H1 (cell line): ENCODE measurements around the gene TXNDC2. TPM values are rescaled to one million over a fixed set of nuclear protein-coding genes. Genes with fewer than 3 reads are reported as not detected.

Source experiments
- CTCF ChIA-PET: fragments of 300-600 bp; sonication (Branson Sonifier 250); formaldehyde crosslinking; loops from one replicate; lab custom pipeline; 2021; ENCODE audit not compliant: partially characterized antibody; lab: Charles Lee
- POLR2A ChIA-PET: fragments of 300-600 bp; sonication (Branson Sonifier 250); formaldehyde crosslinking; loops from one replicate; lab custom pipeline; 2021; ENCODE audit warnings: inconsistent platforms; ENCODE audit not compliant: partially characterized antibody; lab: Charles Lee
- DNase-seq, 2 experiments: peaks; one replicate each; pipeline versions ENCODE4 v3.0.0 to v3.0.0-alpha.2; 2010 to 2022; ENCODE audit warnings: low spot score in 2 of 2, low read depth in 1 of 2, mixed read lengths in 1 of 2
- FAIRE-seq: peaks from 2 replicates; lab custom pipeline; 2011; peaks lifted over from hg19 to GRCh38; lab: Jason Lieb, UNC
- H2AFZ ChIP-seq: 2 replicates; pipeline ENCODE4 v1.8.1; 2012; ENCODE audit warnings: low read length, inconsistent platforms
- H2AK5ac ChIP-seq: 2 replicates; pipeline ENCODE4 v1.6.1; 2013; ENCODE audit warnings: low read depth, low read length
- H2BK120ac ChIP-seq: replicated peaks from 2 replicates; pipeline ENCODE3; 2013; ENCODE audit warnings: low read depth, low read length, inconsistent platforms
- H2BK12ac ChIP-seq: 2 replicates; pipeline ENCODE4 v1.6.1; 2013; ENCODE audit warnings: low read depth, low read length
- H2BK15ac ChIP-seq: 2 replicates; pipeline ENCODE4 v1.6.1; 2013; ENCODE audit warnings: low read length
- H2BK20ac ChIP-seq: 2 replicates; pipeline ENCODE4 v1.6.1; 2013; ENCODE audit warnings: low read length
- H2BK5ac ChIP-seq: 2 replicates; pipeline ENCODE4 v1.6.1; 2013; ENCODE audit warnings: low read depth, low read length
- H3K14ac ChIP-seq: 2 replicates; pipeline ENCODE4 v1.6.1; 2013; ENCODE audit warnings: inconsistent platforms; ENCODE audit not compliant: insufficient read length
- H3K18ac ChIP-seq: 2 replicates; pipeline ENCODE4 v1.6.1; 2013; ENCODE audit warnings: low read length; ENCODE audit errors: extremely low read depth
- H3K23ac ChIP-seq: 2 replicates; pipeline ENCODE4 v1.6.1; 2013; ENCODE audit warnings: inconsistent platforms; ENCODE audit not compliant: insufficient read length
- H3K23me2 ChIP-seq: 2 replicates; pipeline ENCODE4 v1.6.1; 2013; ENCODE audit warnings: low read depth, low read length
- H3K27ac ChIP-seq: 2 replicates; pipeline ENCODE4 v1.6.1; 2011; ENCODE audit warnings: low read depth, low read length, inconsistent platforms
- H3K27me3 ChIP-seq, 4 experiments: replicated peaks in 1 of 4; 1 replicate in 1 of 4; 2 replicates in 3 of 4; pipeline versions ENCODE4 v1.6.1 to v1.8.1; 2011 to 2013; ENCODE audit warnings: low read length in 3 of 4, mild to moderate bottlenecking in 3 of 4, inconsistent platforms in 2 of 4, mixed read lengths in 2 of 4, moderate library complexity in 1 of 4; ENCODE audit not compliant: control insufficient read depth in 3 of 4, insufficient read depth in 3 of 4; ENCODE audit errors: extremely low read depth in 1 of 4
- H3K36me3 ChIP-seq, 4 experiments: 2 replicates each; pipeline versions ENCODE4 v1.6.1 to v1.8.1; 2011 to 2013; ENCODE audit warnings: mild to moderate bottlenecking in 4 of 4, low read length in 3 of 4, moderate library complexity in 2 of 4, control low read depth in 1 of 4, inconsistent platforms in 1 of 4; ENCODE audit not compliant: insufficient read depth in 4 of 4, control insufficient read depth in 2 of 4
- H3K4ac ChIP-seq: replicated peaks from 2 replicates; pipeline ENCODE3; 2013; ENCODE audit warnings: low read length, low read depth, mixed read lengths, inconsistent platforms; ENCODE audit not compliant: insufficient read length
- H3K4me1 ChIP-seq, 4 experiments: replicated peaks in 1 of 4; 1 replicate in 1 of 4; 2 replicates in 3 of 4; pipeline versions ENCODE4 v1.6.1 to v1.8.1; 2011 to 2013; ENCODE audit warnings: low read length in 3 of 4, inconsistent platforms in 2 of 4, mixed read lengths in 1 of 4; ENCODE audit not compliant: insufficient read depth in 4 of 4, control insufficient read depth in 3 of 4
- H3K4me2 ChIP-seq, 2 experiments: 2 replicates each; pipeline versions ENCODE4 v1.6.1 to v1.8.1; 2011 to 2013; ENCODE audit warnings: low read depth in 2 of 2, low read length in 2 of 2, control low read depth in 1 of 2, inconsistent platforms in 1 of 2, mild to moderate bottlenecking in 1 of 2; ENCODE audit not compliant: insufficient read depth in 1 of 2
- H3K4me3 ChIP-seq, 4 experiments: fragments of 200-600, 300-600 bp in 1 of 4; sonication (generic), shearing (Covaris generic), sonication (Bioruptor Twin) in 1 of 4; 2 replicates each; pipeline versions ENCODE4 v1.5.1 to v1.8.1; 2011 to 2016; ENCODE audit warnings: low read length in 4 of 4, low read depth in 3 of 4, control low read depth in 2 of 4, inconsistent platforms in 2 of 4, mild to moderate bottlenecking in 2 of 4, mixed read lengths in 1 of 4, moderate library complexity in 1 of 4; ENCODE audit not compliant: insufficient read depth in 2 of 4; ENCODE audit errors: extremely low read depth in 1 of 4
- H3K56ac ChIP-seq: replicated peaks from 2 replicates; pipeline ENCODE3; 2013; ENCODE audit warnings: low read depth, mild to moderate bottlenecking, mixed read lengths, low read length, inconsistent platforms; ENCODE audit not compliant: insufficient read length
- H3K79me1 ChIP-seq: 2 replicates; pipeline ENCODE4 v1.6.1; 2013; ENCODE audit warnings: low read depth, low read length, control low read depth
- H3K79me2 ChIP-seq, 2 experiments: 2 replicates each; pipeline versions ENCODE4 v1.6.1 to v1.8.1; 2012 to 2013; ENCODE audit warnings: low read length in 2 of 2, mild to moderate bottlenecking in 2 of 2, inconsistent platforms in 1 of 2; ENCODE audit not compliant: insufficient read depth in 2 of 2, control insufficient read depth in 1 of 2
- H3K9ac ChIP-seq, 4 experiments: replicated peaks in 1 of 4; 1 replicate in 1 of 4; 2 replicates in 3 of 4; pipeline versions ENCODE4 v1.6.1 to v1.8.1; 2011 to 2013; ENCODE audit warnings: low read depth in 3 of 4, low read length in 3 of 4, control low read depth in 2 of 4, mild to moderate bottlenecking in 2 of 4, moderate library complexity in 2 of 4, inconsistent platforms in 1 of 4; ENCODE audit errors: extremely low read depth in 1 of 4
- H3K9me3 ChIP-seq, 2 experiments: 2 replicates each; pipeline versions ENCODE4 v1.6.1 to v1.8.1; 2012 to 2013; ENCODE audit warnings: mild to moderate bottlenecking in 2 of 2, moderate library complexity in 2 of 2, control low read depth in 1 of 2, inconsistent platforms in 1 of 2, low read depth in 1 of 2, low read length in 1 of 2, mixed read lengths in 1 of 2; ENCODE audit not compliant: insufficient read depth in 2 of 2
- H4K20me1 ChIP-seq, 2 experiments: replicated peaks in 1 of 2; 2 replicates each; pipeline versions ENCODE3 to v1.8.1; 2011 to 2013; ENCODE audit warnings: inconsistent platforms in 2 of 2, low read length in 2 of 2, mild to moderate bottlenecking in 1 of 2; ENCODE audit not compliant: insufficient read depth in 2 of 2, control insufficient read depth in 1 of 2
- H4K5ac ChIP-seq: 2 replicates; pipeline ENCODE4 v1.6.1; 2013; ENCODE audit warnings: low read length, low read depth, mixed read lengths, inconsistent platforms; ENCODE audit not compliant: insufficient read length
- H4K8ac ChIP-seq: 2 replicates; pipeline ENCODE4 v1.8.0; 2013; ENCODE audit warnings: mild to moderate bottlenecking, moderate library complexity, low read length, inconsistent platforms; ENCODE audit not compliant: insufficient read depth; ENCODE audit errors: extremely low read depth
- H4K91ac ChIP-seq: replicated peaks from 2 replicates; pipeline ENCODE3; 2013; ENCODE audit warnings: low read length, mixed read lengths, inconsistent platforms; ENCODE audit not compliant: insufficient read length
- HDAC6 ChIP-seq: IDR thresholded peaks from one replicate; pipeline ENCODE4 v1.7.1; 2012; ENCODE audit warnings: low read depth, mild to moderate bottlenecking, inconsistent platforms, low read length, moderate library complexity
- MAFK ChIP-seq: IDR thresholded peaks from 2 replicates; pipeline ENCODE4 v1.6.1; 2012; ENCODE audit warnings: low read depth, mild to moderate bottlenecking, improper control_type of control experiment, low read length
- ZNF274 ChIP-seq: IDR thresholded peaks from 2 replicates; pipeline ENCODE4 v1.7.0; 2012; ENCODE audit warnings: low read length, borderline replicate concordance; ENCODE audit errors: extremely low read depth
- WGBS, 2 experiments: shearing (Covaris generic) in 1 of 2; methylation state at CpG; one replicate each; pipeline versions ENCODE4 v1.1.6 to v1.1.7; 2013 to 2015; ENCODE audit warnings: low lambda C conversion rate in 2 of 2, mixed read lengths in 2 of 2, inconsistent platforms in 1 of 2, low coverage in 1 of 2, missing lambda C conversion rate in 1 of 2; ENCODE audit not compliant: insufficient replicate concordance in 2 of 2, insufficient coverage in 1 of 2, insufficient read length in 1 of 2; ENCODE audit errors: extremely low coverage in 1 of 2, missing lambda C conversion rate in 1 of 2; 5-methylcytosine and 5-hydroxymethylcytosine counted together
- polyA plus RNA-seq, 7 experiments: library from polyadenylated mRNA; depleted of rRNA in 3 of 7; stranded (reverse) in 5 of 7; unstranded in 2 of 7; fragments of >200 nt in 5 of 7; fragments of 200-250 nt in 2 of 7; gene quantifications; 1 replicate in 5 of 7; 2 replicates in 1 of 7; 4 replicates in 1 of 7; pipeline versions ENCODE4 v1.2.1 to v1.2.3, GENCODE V29; 2011 to 2013; ENCODE audit warnings: missing spikeins in 2 of 7, mixed read lengths in 2 of 7
- total RNA-seq: library from RNA; stranded (reverse); fragmentation: NEBNext Ultra II Directional; extraction: Animal tissue kit (Norgen Biotek cat#: 25700); gene quantifications from 2 replicates; pipeline ENCODE4 v1.2.1, GENCODE V29; 2021
- TF ChIP-seq, protein P1 (sequence below): IDR thresholded peaks from 2 replicates; pipeline ENCODE4 v1.6.1; 2012; ENCODE audit warnings: inconsistent platforms

The TXNDC2 gene
- total and polyA plus RNA-seq, 2 of the 8 experiments (the other 6 are each of a cell fraction or from before 2014, with no cell fraction given): 0.09 TPM; not detected in 1

- FAIRE-seq: no peak
Observed at GRCh38 chr18:9918016-9918680, 32.4 kb downstream of the TXNDC2 start.

More at GRCh38 chr18:9918016-9918680, 32.4 kb downstream of the TXNDC2 start:
- Histone ChIP-seq H3K56ac (no peak overlapping the region), H3K23me2 (peaks cover 3% of the 10 kb centered on the region; the same call in 1 of the 2 replicates), H2BK12ac (no peak overlapping the region), H3K36me3 (no peaks in the 10 kb centered on the region), H4K91ac (no peak overlapping the region), H2BK5ac (no peak overlapping the region), H3K4me1 (peaks cover 5 to 21% (median 9%) of the 10 kb centered on the region in 4 experiments), H2AK5ac (no peak overlapping the region), H3K27me3 (no peaks in the 10 kb centered on the region), H3K14ac (no peak overlapping the region), H4K8ac (no peak overlapping the region), H4K5ac (no peak overlapping the region), H3K4me3 (peak overlapping the region in 1 of 4 experiments; percentile 6; a peak in 1 of 8 replicates), H3K23ac (no peak overlapping the region), H3K9ac (no peak overlapping the region), H3K9me3 (no peaks in the 10 kb centered on the region), H2AFZ (no peak overlapping the region), H2BK120ac (no peak overlapping the region), H2BK15ac (no peak overlapping the region), H3K79me1 (no peaks in the 10 kb centered on the region), H3K4me2 (peak overlapping the region; percentile 17 to 26), H3K27ac (no peak overlapping the region), H3K4ac (no peak overlapping the region), H3K18ac (no peak overlapping the region), H3K79me2 (peaks cover 51 to 86% of the 10 kb centered on the region in 2 experiments), H2BK20ac (no peak overlapping the region), H4K20me1 (peaks cover 12 to 31% of the 10 kb centered on the region in 2 experiments)
- TF ChIP-seq MAFK: peak; percentile 54
- no peak for TF ChIP-seq ZNF274
- TF ChIP-seq, protein P1, sequence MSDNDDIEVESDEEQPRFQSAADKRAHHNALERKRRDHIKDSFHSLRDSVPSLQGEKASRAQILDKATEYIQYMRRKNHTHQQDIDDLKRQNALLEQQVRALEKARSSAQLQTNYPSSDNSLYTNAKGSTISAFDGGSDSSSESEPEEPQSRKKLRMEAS: no peak
- TF ChIP-seq HDAC6: no peak
- ChIA-PET POLR2A (no interaction called here), CTCF (interaction anchor here (0.6 kb wide), 1 partner anchor 353 kb away, joined by 3 read pairs; no protein-coding TSS in a partner anchor)
- DNase-seq: no peak
- WGBS, 2 experiments: 70% methylated on average over 2 of the region's 2 CpGs; no CpG with 5 or more reads in 1 of the 2 experiments
